ENCODE measurements around the gene MOB3B.

DNA sequence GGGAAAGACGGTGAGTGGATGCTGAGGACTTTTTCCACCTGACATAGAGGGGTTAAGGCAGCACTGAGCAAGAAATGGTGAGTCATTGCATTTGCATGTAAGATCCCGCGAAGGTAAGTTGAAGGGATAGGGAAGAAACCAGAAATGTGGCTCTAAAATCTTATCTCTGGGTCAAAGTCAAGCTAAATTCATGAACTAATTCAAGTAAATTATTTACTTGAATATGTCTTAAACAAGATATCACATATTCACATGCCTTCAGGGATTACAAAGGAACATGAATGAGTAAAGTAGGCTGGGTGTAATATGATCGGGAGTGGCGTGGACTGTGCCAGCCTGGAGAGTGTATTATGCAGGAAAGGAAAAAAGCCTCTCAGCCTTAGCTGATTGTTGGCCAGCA lies 158.2 kb downstream of the MOB3B start:
- TF ChIP-seq, protein P1, sequence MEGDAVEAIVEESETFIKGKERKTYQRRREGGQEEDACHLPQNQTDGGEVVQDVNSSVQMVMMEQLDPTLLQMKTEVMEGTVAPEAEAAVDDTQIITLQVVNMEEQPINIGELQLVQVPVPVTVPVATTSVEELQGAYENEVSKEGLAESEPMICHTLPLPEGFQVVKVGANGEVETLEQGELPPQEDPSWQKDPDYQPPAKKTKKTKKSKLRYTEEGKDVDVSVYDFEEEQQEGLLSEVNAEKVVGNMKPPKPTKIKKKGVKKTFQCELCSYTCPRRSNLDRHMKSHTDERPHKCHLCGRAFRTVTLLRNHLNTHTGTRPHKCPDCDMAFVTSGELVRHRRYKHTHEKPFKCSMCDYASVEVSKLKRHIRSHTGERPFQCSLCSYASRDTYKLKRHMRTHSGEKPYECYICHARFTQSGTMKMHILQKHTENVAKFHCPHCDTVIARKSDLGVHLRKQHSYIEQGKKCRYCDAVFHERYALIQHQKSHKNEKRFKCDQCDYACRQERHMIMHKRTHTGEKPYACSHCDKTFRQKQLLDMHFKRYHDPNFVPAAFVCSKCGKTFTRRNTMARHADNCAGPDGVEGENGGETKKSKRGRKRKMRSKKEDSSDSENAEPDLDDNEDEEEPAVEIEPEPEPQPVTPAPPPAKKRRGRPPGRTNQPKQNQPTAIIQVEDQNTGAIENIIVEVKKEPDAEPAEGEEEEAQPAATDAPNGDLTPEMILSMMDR (IDR thresholded peaks at IDR 0.05): no peak
- TF ChIP-seq POLR2A (IDR thresholded peaks at IDR 0.05) (no peak), POLR2AphosphoS5 (IDR thresholded peaks at IDR 0.05) (no peak)
